AG04449 (cell line): ENCODE results near the gene WSCD2.

Experiments
- CTCF ChIA-PET: fragments of 350-600 bp; formaldehyde crosslinking; extraction: SDS; loops from one replicate; lab custom pipeline; 2021; ENCODE audit warnings: antibody characterized with exemption; lab: Yijun Ruan, JAX
- POLR2A ChIA-PET: fragments of 400-600, 350-600 bp; formaldehyde crosslinking; extraction: SDS; loops from one replicate; lab custom pipeline; 2020; ENCODE audit warnings: antibody characterized with exemption, inconsistent platforms; lab: Yijun Ruan, JAX
- DNase-seq: peaks from one replicate; pipeline ENCODE4 v3.0.0-alpha.2; 2010; ENCODE audit warnings: low read depth, low spot score
- H3K4me3 ChIP-seq: 2 replicates; pipeline ENCODE4 v1.5.1; 2011; ENCODE audit warnings: low read depth, mild to moderate bottlenecking, control low read depth, low read length
- TF ChIP-seq, protein P1 (sequence below): IDR thresholded peaks from one replicate; pipeline ENCODE4 v1.5.1; 2011; ENCODE audit warnings: mild to moderate bottlenecking, moderate library complexity, low read length, control low read depth, inconsistent platforms; ENCODE audit not compliant: insufficient read depth; ENCODE audit errors: missing control alignments

WSCD2 gene

GRCh38 chr12:108175310-108175709 lies 46.2 kb downstream of the WSCD2 start:
- ChIA-PET POLR2A (no interaction called here), CTCF (no interaction called here)
- no peak overlapping the region for H3K4me3 ChIP-seq
- TF ChIP-seq, protein P1, sequence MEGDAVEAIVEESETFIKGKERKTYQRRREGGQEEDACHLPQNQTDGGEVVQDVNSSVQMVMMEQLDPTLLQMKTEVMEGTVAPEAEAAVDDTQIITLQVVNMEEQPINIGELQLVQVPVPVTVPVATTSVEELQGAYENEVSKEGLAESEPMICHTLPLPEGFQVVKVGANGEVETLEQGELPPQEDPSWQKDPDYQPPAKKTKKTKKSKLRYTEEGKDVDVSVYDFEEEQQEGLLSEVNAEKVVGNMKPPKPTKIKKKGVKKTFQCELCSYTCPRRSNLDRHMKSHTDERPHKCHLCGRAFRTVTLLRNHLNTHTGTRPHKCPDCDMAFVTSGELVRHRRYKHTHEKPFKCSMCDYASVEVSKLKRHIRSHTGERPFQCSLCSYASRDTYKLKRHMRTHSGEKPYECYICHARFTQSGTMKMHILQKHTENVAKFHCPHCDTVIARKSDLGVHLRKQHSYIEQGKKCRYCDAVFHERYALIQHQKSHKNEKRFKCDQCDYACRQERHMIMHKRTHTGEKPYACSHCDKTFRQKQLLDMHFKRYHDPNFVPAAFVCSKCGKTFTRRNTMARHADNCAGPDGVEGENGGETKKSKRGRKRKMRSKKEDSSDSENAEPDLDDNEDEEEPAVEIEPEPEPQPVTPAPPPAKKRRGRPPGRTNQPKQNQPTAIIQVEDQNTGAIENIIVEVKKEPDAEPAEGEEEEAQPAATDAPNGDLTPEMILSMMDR: no peak
- DNase-seq: no peak

GRCh38 chr12:108176292-108176691 lies 47.2 kb downstream of the WSCD2 start:
- TF ChIP-seq, protein P1: no peak
- CTCF ChIA-PET: no interaction called here
- POLR2A ChIA-PET: no interaction called here
- no peak overlapping the region for H3K4me3 ChIP-seq
- no peak for DNase-seq

DNA sequence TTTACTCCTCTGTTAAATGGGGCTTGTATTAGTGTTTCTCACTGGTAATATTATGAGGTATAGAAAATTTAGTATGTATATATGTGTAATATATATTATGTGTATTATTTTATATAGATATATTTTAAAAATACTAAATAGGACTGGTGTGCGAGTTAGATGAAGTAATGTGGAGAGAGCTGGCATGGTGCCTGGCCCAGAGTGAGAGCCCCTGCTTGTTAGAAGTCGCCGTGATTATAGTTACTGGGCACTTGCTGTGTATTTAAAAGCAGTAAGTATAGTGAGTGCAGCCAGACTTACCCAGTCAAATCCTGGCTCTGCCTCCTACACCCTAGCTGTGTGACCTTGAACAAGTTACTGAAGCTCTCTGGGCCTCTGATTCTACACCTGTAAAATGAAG lies 48.0 kb downstream of the WSCD2 start:
- no peak for DNase-seq
- H3K4me3 ChIP-seq: no peak overlapping the region
- POLR2A ChIA-PET: no interaction called here
- CTCF ChIA-PET: no interaction called here
- TF ChIP-seq, protein P1: no peak

DNA sequence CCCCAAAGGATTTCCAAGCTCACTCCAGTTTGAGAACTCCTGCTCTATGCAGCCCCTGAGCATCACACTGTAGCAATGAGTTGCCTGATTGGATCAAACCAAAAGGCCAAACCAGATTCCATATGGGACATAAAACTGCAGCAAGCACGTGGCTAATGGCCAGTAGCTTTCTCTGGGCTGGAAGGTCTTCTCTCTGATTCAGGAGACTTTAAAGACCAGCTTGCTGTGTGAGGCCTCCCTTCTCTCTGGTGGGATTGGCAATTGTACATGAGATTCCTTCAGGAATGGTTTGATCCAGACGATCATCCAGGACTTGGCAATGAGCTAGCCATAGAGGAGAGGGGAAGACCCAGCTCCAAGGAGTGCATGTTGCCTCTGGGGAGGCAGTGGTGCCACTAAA lies 50.2 kb downstream of the WSCD2 start:
- H3K4me3 ChIP-seq: no peak overlapping the region
- TF ChIP-seq, protein P1: no peak
- no peak for DNase-seq
- ChIA-PET POLR2A (no interaction called here), CTCF (no interaction called here)

DNA sequence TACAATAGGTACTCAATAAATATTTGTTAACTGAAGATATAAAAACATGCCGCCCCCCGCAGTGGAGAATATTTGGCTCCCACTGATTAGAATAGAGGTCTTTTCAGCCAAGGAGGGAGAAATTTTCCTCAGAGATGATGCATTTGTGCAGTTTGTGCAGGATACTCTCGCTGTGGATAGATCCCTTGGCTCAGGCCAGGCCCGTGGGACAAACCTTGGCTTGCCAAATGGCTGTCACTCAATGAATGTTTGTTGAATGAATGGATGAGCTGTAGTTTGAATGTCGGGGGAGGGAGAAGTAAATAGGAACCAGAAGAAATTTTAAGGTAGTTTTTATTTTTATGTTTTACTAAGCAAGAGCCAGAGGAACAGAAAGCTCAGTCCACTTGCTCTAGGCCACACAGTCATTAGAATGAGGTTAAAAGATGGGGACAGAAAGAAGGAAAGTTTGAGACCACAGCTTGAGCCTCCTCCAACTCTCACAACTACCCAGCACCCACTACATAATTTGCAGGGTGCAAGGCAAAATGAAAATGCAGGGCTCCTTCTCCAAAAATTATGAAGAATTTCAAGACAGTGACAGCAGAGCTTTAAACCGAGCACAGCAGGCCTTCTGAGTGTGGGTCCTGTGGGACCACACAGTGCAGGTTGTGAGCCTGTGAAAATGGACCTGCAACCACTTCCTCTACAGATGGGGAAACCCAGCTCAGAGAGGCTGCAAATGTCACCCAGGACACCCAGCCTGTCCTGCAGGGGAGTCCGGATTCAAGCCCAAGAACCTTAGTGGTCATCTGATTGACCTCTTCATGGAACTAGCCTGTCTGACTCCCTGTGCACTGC lies 51.4 kb downstream of the WSCD2 start:
- H3K4me3 ChIP-seq: no peak overlapping the region
- DNase-seq: no peak
- POLR2A ChIA-PET: no interaction called here
- CTCF ChIA-PET: no interaction called here
- TF ChIP-seq, protein P1: no peak

GRCh38 chr12:108181095-108181454 lies 52.0 kb downstream of the WSCD2 start:
- TF ChIP-seq, protein P1: no peak

More at GRCh38 chr12:108181095-108181454, 52.0 kb downstream of the WSCD2 start:
- POLR2A ChIA-PET: no interaction called here
- DNase-seq: no peak
- no peak overlapping the region for H3K4me3 ChIP-seq
- CTCF ChIA-PET: no interaction called here
